Kasumi-1 (cell line): ENCODE results near the gene NAT10.

ENCODE experiments used
- DNase-seq, 2 experiments: peaks; one replicate each; lab custom pipeline; 2025; lab: John Stamatoyannopoulos, UW

Gene NAT10

DNA sequence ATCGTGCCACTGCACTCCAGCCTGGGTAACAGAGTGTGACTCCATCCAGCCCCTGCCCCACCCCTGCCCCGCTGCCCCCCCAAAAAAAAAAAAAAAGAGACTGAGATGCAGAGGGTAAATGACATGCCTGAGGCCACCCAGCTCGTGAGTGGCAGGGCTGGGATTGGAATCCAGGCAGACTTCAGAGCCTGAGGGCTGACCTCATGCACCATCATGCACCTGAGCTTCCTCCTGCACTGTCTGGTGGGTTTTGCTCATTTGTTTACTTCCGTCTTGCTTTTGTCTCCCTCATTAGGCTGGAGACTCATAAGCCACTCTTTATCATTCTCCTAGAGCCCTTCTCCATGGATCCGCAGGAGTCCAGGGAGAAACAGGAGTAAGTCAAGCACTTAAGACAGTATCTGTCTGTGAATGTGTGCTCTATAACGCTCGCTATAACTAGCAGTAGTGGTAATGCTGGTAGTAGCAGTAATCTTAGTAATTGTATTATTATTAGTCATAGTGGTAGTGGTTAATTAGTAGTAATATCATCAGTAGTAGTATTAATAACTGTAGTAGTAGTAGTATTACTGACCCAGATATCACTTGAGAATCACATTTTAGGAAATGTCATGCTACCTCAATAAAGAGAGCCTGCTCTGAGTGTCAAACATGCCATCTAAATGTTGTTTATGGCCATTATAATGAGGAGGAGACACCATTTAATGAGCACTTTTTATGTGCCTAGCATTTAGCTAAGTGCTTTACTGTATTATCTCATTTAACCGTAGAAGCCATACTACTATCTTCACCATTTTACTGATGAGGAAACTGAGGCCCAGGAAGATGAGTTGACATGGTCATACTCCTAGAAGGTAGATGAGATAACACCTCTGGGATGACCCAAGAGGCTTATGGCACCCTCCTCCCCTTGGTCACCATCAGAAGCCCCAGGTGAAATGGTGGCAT, 85.0 kb downstream of the NAT10 start:
- DNase-seq: no peak

GRCh38 chr11:34191578-34191977, 86.1 kb downstream of the NAT10 start:
- no peak for DNase-seq

DNA sequence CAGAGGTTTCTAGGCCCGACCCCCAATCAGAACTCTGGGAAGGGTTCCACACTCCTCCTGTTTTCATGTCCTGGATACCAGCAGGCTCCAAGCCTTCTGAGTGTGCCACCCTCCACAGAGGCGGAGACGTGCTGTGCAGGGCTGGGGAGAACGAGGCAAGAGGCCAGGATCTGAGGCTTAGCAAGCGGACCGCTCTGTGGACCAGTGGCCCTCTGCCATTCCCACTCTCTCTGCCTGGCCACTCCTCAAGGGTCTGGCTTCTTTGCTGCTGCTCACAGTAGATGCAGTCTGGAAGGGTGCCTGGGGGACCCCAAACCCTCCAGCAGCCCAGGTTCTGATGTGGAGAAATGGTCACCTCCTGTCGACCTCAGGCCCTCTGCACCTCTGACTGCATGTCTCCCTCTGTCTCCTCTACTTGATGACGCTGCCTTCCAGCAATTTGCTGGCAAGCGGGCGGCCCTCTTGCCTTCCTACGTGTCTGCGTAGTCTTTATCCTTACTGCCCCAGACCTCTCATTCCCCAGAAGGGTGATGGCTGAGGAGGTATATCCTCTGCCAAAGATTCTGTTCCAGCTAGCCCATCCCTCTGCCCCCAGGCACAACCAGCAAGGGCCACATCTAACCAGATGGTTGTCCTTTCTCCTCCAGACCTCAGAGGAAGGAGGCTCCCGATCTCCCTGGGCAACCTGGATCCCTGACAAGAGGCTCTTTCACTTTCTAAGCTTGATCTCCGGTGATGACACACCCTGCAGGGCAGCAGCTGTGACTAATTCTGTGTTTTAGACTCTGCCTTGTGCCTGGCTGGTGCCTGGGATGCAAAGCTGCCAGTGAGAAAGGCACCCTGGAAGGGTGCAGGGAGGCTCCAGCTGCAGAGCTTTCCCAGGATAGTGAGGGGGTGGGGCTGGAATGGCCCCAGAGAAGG, 87.3 kb downstream of the NAT10 start:
- DNase-seq: no peak

GRCh38 chr11:34194576-34195335, 89.3 kb downstream of the NAT10 start:
- no peak for DNase-seq
